ENCODE measurements around the gene HACE1. TPM values are rescaled to one million over a fixed set of nuclear protein-coding genes. Genes with fewer than 3 reads are reported as not detected.

HACE1 gene
- total RNA-seq = 10 to 100 TPM; 15.7 to 23.3 (median 21.0) TPM

DNA sequence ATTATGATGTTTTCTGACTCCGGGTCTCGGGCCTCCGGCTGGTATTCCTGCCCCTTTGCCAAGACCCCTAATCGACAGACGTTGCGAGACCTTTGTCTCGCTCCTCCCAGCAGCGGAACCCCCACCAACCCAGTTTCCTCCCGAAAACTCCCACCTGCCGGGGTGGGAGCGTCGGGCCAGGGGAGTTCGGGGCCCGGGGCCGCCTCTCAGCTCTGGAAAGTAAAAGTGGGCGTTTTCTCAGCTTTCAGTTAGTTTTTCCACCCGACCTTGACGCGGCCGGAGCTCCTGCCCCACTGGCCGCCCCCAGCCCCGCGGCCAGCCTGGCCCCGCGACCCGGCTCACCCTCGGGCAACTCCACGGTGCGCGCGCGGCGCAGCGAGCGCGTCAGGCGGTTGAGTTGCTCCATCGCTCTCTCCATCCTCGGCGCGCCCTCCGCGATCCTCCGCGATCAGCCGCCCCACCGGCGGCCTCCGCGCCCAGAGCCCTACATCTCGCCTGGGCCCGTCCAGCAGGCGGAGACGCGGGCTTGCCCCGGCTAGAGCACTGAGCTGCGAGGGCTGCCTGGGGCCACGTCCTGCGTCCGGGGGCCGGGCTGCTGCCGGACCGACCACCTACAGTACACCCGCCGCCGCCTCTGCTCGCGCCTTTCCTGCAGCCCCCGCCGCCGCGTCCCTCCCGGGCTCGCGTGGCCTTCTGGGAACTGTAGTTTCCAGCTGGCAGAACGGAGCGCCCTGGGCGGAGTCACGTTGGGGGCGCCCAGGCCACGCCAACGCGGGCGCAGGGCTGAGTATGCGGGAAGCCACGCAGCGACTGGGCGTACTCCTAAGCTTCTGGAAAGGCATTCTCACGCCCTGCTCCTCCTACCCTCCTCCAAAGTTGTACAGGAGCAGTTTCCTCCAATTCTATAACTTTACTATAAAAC is at the start of gene HACE1:
HACE1 (minus strand) TSS at position 695 of the 922 bp plus-strand sequence; CDS start at position 418, 277 bp downstream.
- TF ChIP-seq CTCF (IDR thresholded peaks at IDR 0.05; ENCODE audit: low read depth) = no peak

DNA sequence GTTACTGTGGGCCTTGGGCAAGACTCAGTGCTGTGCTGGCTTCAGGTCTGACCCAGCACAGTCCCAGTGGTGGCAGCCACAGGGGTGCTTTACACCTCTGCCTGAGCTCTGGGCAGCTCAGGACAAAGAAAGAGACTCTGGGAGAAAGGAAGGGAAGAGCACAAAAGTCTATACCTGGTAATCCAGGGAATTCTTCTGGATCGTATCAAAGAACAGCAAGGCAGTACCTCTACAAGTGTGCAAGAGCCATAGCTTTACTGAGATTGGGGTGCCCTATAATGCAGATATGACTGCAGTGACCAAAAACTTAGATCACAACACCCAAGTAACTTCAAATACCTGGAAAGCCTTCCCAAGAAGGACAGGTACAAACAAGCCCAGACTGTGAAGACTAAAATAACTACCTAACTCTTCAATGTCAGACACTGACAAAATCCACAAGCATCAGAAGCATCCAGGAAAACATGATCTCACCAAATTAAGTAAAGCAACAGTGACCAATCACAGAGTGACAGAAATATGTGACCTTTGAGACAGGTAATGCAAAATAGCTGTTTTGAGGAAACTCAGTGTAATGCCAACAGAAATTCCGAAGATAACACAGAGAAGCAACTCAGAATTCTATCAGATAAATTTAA is 49.3 kb upstream of the HACE1 start:
- no peak for TF ChIP-seq CTCF (IDR thresholded peaks at IDR 0.05; ENCODE audit: low read depth)

DNA sequence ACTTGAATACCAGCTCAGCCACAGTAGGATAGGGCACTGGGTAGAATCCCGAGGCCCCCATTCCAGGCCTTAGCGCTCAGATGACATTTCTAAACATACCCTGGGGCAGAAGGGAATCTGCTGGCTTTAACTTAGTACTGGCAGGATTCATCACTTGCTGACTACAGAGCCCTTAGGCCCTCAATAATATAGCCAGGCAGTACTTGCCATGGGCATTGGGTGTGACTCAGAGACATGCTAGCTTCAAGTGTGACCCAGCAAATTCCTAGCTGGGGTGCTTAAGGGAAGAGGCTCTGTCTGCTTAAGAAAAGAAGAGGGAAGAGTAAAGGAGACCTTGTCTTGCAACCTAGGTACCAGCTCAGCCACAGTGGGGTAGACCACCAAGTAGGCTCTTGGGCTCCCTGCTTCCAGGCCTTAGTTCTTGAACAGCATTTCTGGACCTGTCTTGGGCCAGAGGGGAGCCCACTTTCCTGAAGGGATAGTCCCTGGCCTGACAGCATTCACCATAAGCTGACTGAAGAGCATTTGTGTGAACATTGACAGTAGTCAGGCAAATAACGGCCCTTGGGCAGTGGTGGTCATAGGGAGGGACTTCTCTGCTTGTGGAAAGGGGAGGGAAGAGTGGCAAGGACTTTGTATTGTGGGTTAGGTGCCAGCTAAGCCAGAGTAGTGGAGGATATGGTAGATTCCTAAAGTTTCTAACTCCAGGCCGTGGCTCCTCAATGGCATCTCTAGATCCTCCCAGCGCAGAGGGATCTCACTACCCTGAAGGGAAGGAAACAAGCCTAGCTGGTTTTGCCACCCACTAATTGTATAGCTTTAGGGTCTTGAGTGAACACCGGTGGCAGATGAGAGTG is 48.5 kb upstream of the HACE1 start:
- TF ChIP-seq CTCF (IDR thresholded peaks at IDR 0.05; ENCODE audit: low read depth) = no peak

DNA sequence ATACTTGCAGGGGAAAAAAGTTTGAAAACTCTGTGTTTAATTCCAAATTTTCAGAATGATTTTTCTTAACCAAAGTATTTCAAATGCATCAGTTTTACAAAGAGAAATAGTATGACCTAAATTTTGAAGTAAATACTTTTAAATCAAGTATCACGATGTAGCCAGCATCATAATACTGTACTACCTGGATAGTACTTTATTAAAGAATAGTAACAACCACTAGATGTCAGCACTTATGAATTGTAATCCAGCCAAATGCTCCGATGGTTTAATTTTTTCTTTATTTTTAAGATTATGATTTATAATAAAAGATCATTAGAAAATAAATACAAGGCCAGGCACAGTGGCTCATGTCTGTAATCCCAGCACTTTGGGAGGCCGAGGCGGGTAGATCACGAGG is 37.2 kb upstream of the HACE1 start:
- TF ChIP-seq CTCF (IDR thresholded peaks at IDR 0.05; ENCODE audit: low read depth) = no peak

DNA sequence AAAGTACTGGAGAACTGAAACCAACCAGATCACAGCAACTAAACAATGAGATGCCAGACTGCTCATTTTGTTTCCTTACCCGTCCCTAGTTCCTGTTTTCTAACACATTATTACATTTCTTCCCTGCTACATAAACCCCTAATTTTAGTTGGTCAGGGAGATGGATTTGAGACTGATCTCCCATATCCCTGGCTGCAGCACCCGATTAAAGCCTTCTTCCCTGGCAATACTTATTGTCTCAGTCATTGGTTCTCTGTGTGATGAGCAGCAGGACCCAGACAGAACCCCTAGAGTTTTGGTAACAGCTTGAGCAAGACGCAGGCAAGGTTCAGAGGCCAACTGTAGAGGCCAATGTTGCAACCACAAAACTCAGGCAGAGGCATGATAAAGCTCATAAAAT is 28.3 kb upstream of the HACE1 start:
- no peak for TF ChIP-seq CTCF (IDR thresholded peaks at IDR 0.05; ENCODE audit: low read depth)

- no peak for TF ChIP-seq CTCF (IDR thresholded peaks at IDR 0.05; ENCODE audit: low read depth)
These were observed 27.6 kb upstream of the HACE1 start for GRCh38 chr6:104887350-104887749.

Data from subcutaneous adipose tissue (tissue), 4 donors.